H1 (cell line): ENCODE results near the gene COLEC12. TPM values are rescaled to one million over a fixed set of nuclear protein-coding genes. Genes with fewer than 3 reads are reported as not detected.

Source experiments
- CTCF ChIA-PET: fragments of 300-600 bp; sonication (Branson Sonifier 250); formaldehyde crosslinking; loops from one replicate; lab custom pipeline; 2021; ENCODE audit not compliant: partially characterized antibody; lab: Charles Lee
- POLR2A ChIA-PET: fragments of 300-600 bp; sonication (Branson Sonifier 250); formaldehyde crosslinking; loops from one replicate; lab custom pipeline; 2021; ENCODE audit warnings: inconsistent platforms; ENCODE audit not compliant: partially characterized antibody; lab: Charles Lee
- DNase-seq, 2 experiments: peaks; one replicate each; pipeline versions ENCODE4 v3.0.0 to v3.0.0-alpha.2; 2010 to 2022; ENCODE audit warnings: low spot score in 2 of 2, low read depth in 1 of 2, mixed read lengths in 1 of 2
- FAIRE-seq: peaks from 2 replicates; lab custom pipeline; 2011; peaks lifted over from hg19 to GRCh38; lab: Jason Lieb, UNC
- H2AFZ ChIP-seq: 2 replicates; pipeline ENCODE4 v1.8.1; 2012; ENCODE audit warnings: low read length, inconsistent platforms
- H2AK5ac ChIP-seq: 2 replicates; pipeline ENCODE4 v1.6.1; 2013; ENCODE audit warnings: low read depth, low read length
- H2BK120ac ChIP-seq: replicated peaks from 2 replicates; pipeline ENCODE3; 2013; ENCODE audit warnings: low read depth, low read length, inconsistent platforms
- H2BK12ac ChIP-seq: 2 replicates; pipeline ENCODE4 v1.6.1; 2013; ENCODE audit warnings: low read depth, low read length
- H2BK15ac ChIP-seq: 2 replicates; pipeline ENCODE4 v1.6.1; 2013; ENCODE audit warnings: low read length
- H2BK20ac ChIP-seq: 2 replicates; pipeline ENCODE4 v1.6.1; 2013; ENCODE audit warnings: low read length
- H2BK5ac ChIP-seq: 2 replicates; pipeline ENCODE4 v1.6.1; 2013; ENCODE audit warnings: low read depth, low read length
- H3K14ac ChIP-seq: 2 replicates; pipeline ENCODE4 v1.6.1; 2013; ENCODE audit warnings: inconsistent platforms; ENCODE audit not compliant: insufficient read length
- H3K18ac ChIP-seq: 2 replicates; pipeline ENCODE4 v1.6.1; 2013; ENCODE audit warnings: low read length; ENCODE audit errors: extremely low read depth
- H3K23ac ChIP-seq: 2 replicates; pipeline ENCODE4 v1.6.1; 2013; ENCODE audit warnings: inconsistent platforms; ENCODE audit not compliant: insufficient read length
- H3K23me2 ChIP-seq: 2 replicates; pipeline ENCODE4 v1.6.1; 2013; ENCODE audit warnings: low read depth, low read length
- H3K27ac ChIP-seq: 2 replicates; pipeline ENCODE4 v1.6.1; 2011; ENCODE audit warnings: low read depth, low read length, inconsistent platforms
- H3K27me3 ChIP-seq, 4 experiments: replicated peaks in 1 of 4; 1 replicate in 1 of 4; 2 replicates in 3 of 4; pipeline versions ENCODE4 v1.6.1 to v1.8.1; 2011 to 2013; ENCODE audit warnings: low read length in 3 of 4, mild to moderate bottlenecking in 3 of 4, inconsistent platforms in 2 of 4, mixed read lengths in 2 of 4, moderate library complexity in 1 of 4; ENCODE audit not compliant: control insufficient read depth in 3 of 4, insufficient read depth in 3 of 4; ENCODE audit errors: extremely low read depth in 1 of 4
- H3K36me3 ChIP-seq, 4 experiments: 2 replicates each; pipeline versions ENCODE4 v1.6.1 to v1.8.1; 2011 to 2013; ENCODE audit warnings: mild to moderate bottlenecking in 4 of 4, low read length in 3 of 4, moderate library complexity in 2 of 4, control low read depth in 1 of 4, inconsistent platforms in 1 of 4; ENCODE audit not compliant: insufficient read depth in 4 of 4, control insufficient read depth in 2 of 4
- H3K4ac ChIP-seq: replicated peaks from 2 replicates; pipeline ENCODE3; 2013; ENCODE audit warnings: low read length, low read depth, mixed read lengths, inconsistent platforms; ENCODE audit not compliant: insufficient read length
- H3K4me1 ChIP-seq, 4 experiments: replicated peaks in 1 of 4; 1 replicate in 1 of 4; 2 replicates in 3 of 4; pipeline versions ENCODE4 v1.6.1 to v1.8.1; 2011 to 2013; ENCODE audit warnings: low read length in 3 of 4, inconsistent platforms in 2 of 4, mixed read lengths in 1 of 4; ENCODE audit not compliant: insufficient read depth in 4 of 4, control insufficient read depth in 3 of 4
- H3K4me2 ChIP-seq, 2 experiments: 2 replicates each; pipeline versions ENCODE4 v1.6.1 to v1.8.1; 2011 to 2013; ENCODE audit warnings: low read depth in 2 of 2, low read length in 2 of 2, control low read depth in 1 of 2, inconsistent platforms in 1 of 2, mild to moderate bottlenecking in 1 of 2; ENCODE audit not compliant: insufficient read depth in 1 of 2
- H3K4me3 ChIP-seq, 4 experiments: fragments of 200-600, 300-600 bp in 1 of 4; sonication (generic), shearing (Covaris generic), sonication (Bioruptor Twin) in 1 of 4; 2 replicates each; pipeline versions ENCODE4 v1.5.1 to v1.8.1; 2011 to 2016; ENCODE audit warnings: low read length in 4 of 4, low read depth in 3 of 4, control low read depth in 2 of 4, inconsistent platforms in 2 of 4, mild to moderate bottlenecking in 2 of 4, mixed read lengths in 1 of 4, moderate library complexity in 1 of 4; ENCODE audit not compliant: insufficient read depth in 2 of 4; ENCODE audit errors: extremely low read depth in 1 of 4
- H3K56ac ChIP-seq: replicated peaks from 2 replicates; pipeline ENCODE3; 2013; ENCODE audit warnings: low read depth, mild to moderate bottlenecking, mixed read lengths, low read length, inconsistent platforms; ENCODE audit not compliant: insufficient read length
- H3K79me1 ChIP-seq: 2 replicates; pipeline ENCODE4 v1.6.1; 2013; ENCODE audit warnings: low read depth, low read length, control low read depth
- H3K79me2 ChIP-seq, 2 experiments: 2 replicates each; pipeline versions ENCODE4 v1.6.1 to v1.8.1; 2012 to 2013; ENCODE audit warnings: low read length in 2 of 2, mild to moderate bottlenecking in 2 of 2, inconsistent platforms in 1 of 2; ENCODE audit not compliant: insufficient read depth in 2 of 2, control insufficient read depth in 1 of 2
- H3K9ac ChIP-seq, 4 experiments: replicated peaks in 1 of 4; 1 replicate in 1 of 4; 2 replicates in 3 of 4; pipeline versions ENCODE4 v1.6.1 to v1.8.1; 2011 to 2013; ENCODE audit warnings: low read depth in 3 of 4, low read length in 3 of 4, control low read depth in 2 of 4, mild to moderate bottlenecking in 2 of 4, moderate library complexity in 2 of 4, inconsistent platforms in 1 of 4; ENCODE audit errors: extremely low read depth in 1 of 4
- H3K9me3 ChIP-seq, 2 experiments: 2 replicates each; pipeline versions ENCODE4 v1.6.1 to v1.8.1; 2012 to 2013; ENCODE audit warnings: mild to moderate bottlenecking in 2 of 2, moderate library complexity in 2 of 2, control low read depth in 1 of 2, inconsistent platforms in 1 of 2, low read depth in 1 of 2, low read length in 1 of 2, mixed read lengths in 1 of 2; ENCODE audit not compliant: insufficient read depth in 2 of 2
- H4K20me1 ChIP-seq, 2 experiments: replicated peaks in 1 of 2; 2 replicates each; pipeline versions ENCODE3 to v1.8.1; 2011 to 2013; ENCODE audit warnings: inconsistent platforms in 2 of 2, low read length in 2 of 2, mild to moderate bottlenecking in 1 of 2; ENCODE audit not compliant: insufficient read depth in 2 of 2, control insufficient read depth in 1 of 2
- H4K5ac ChIP-seq: 2 replicates; pipeline ENCODE4 v1.6.1; 2013; ENCODE audit warnings: low read length, low read depth, mixed read lengths, inconsistent platforms; ENCODE audit not compliant: insufficient read length
- H4K8ac ChIP-seq: 2 replicates; pipeline ENCODE4 v1.8.0; 2013; ENCODE audit warnings: mild to moderate bottlenecking, moderate library complexity, low read length, inconsistent platforms; ENCODE audit not compliant: insufficient read depth; ENCODE audit errors: extremely low read depth
- H4K91ac ChIP-seq: replicated peaks from 2 replicates; pipeline ENCODE3; 2013; ENCODE audit warnings: low read length, mixed read lengths, inconsistent platforms; ENCODE audit not compliant: insufficient read length
- ASH2L ChIP-seq: fragments of 200-600, 300-600 bp; sonication (generic); IDR thresholded peaks from one replicate; pipeline ENCODE4 v1.7.1; 2017; ENCODE audit warnings: low read length
- ATF2 ChIP-seq: IDR thresholded peaks from 2 replicates; pipeline ENCODE4 v1.6.1; 2012; ENCODE audit warnings: low read length, inconsistent platforms
- BCL11A ChIP-seq, 2 experiments: IDR thresholded peaks; one replicate each; pipeline ENCODE4 v1.6.1; 2011; ENCODE audit warnings: low read depth in 2 of 2, low read length in 2 of 2, mild to moderate bottlenecking in 2 of 2
- BRCA1 ChIP-seq: IDR thresholded peaks from 2 replicates; pipeline ENCODE4 v1.6.1; 2012; ENCODE audit warnings: low read depth, low read length, improper control_type of control experiment
- CEBPB ChIP-seq: IDR thresholded peaks from 2 replicates; pipeline ENCODE4 v1.6.1; 2012; ENCODE audit warnings: low read depth, low read length
- JUND ChIP-seq: IDR thresholded peaks from 2 replicates; pipeline ENCODE4 v1.6.1; 2011; ENCODE audit warnings: mild to moderate bottlenecking, improper control_type of control experiment, low read length
- RAD21 ChIP-seq, 2 experiments: IDR thresholded peaks in 1 of 2; conservative IDR thresholded peaks in 1 of 2; 2 replicates each; pipeline ENCODE4 v1.6.1; 2011; ENCODE audit warnings: low read depth in 2 of 2, low read length in 2 of 2, improper control_type of control experiment in 1 of 2, inconsistent platforms in 1 of 2, mild to moderate bottlenecking in 1 of 2, moderate library complexity in 1 of 2
- TAF7 ChIP-seq: optimal IDR thresholded peaks from 2 replicates; pipeline ENCODE3; 2011; ENCODE audit warnings: low read depth, mild to moderate bottlenecking, inconsistent platforms, low read length, moderate library complexity, borderline replicate concordance
- TEAD4 ChIP-seq: IDR thresholded peaks from 2 replicates; pipeline ENCODE4 v1.6.1; 2012; ENCODE audit warnings: low read depth, low read length, inconsistent platforms, mixed read lengths
- WGBS, 2 experiments: shearing (Covaris generic) in 1 of 2; methylation state at CpG; one replicate each; pipeline versions ENCODE4 v1.1.6 to v1.1.7; 2013 to 2015; ENCODE audit warnings: low lambda C conversion rate in 2 of 2, mixed read lengths in 2 of 2, inconsistent platforms in 1 of 2, low coverage in 1 of 2, missing lambda C conversion rate in 1 of 2; ENCODE audit not compliant: insufficient replicate concordance in 2 of 2, insufficient coverage in 1 of 2, insufficient read length in 1 of 2; ENCODE audit errors: extremely low coverage in 1 of 2, missing lambda C conversion rate in 1 of 2; 5-methylcytosine and 5-hydroxymethylcytosine counted together
- polyA plus RNA-seq, 7 experiments: library from polyadenylated mRNA; depleted of rRNA in 3 of 7; stranded (reverse) in 5 of 7; unstranded in 2 of 7; fragments of >200 nt in 5 of 7; fragments of 200-250 nt in 2 of 7; gene quantifications; 1 replicate in 5 of 7; 2 replicates in 1 of 7; 4 replicates in 1 of 7; pipeline versions ENCODE4 v1.2.1 to v1.2.3, GENCODE V29; 2011 to 2013; ENCODE audit warnings: missing spikeins in 2 of 7, mixed read lengths in 2 of 7
- total RNA-seq: library from RNA; stranded (reverse); fragmentation: NEBNext Ultra II Directional; extraction: Animal tissue kit (Norgen Biotek cat#: 25700); gene quantifications from 2 replicates; pipeline ENCODE4 v1.2.1, GENCODE V29; 2021

COLEC12 gene
- total and polyA plus RNA-seq, 2 of the 8 experiments (the other 6 are each of a cell fraction or from before 2014, with no cell fraction given), result 0.44 to 2.3 TPM

DNA sequence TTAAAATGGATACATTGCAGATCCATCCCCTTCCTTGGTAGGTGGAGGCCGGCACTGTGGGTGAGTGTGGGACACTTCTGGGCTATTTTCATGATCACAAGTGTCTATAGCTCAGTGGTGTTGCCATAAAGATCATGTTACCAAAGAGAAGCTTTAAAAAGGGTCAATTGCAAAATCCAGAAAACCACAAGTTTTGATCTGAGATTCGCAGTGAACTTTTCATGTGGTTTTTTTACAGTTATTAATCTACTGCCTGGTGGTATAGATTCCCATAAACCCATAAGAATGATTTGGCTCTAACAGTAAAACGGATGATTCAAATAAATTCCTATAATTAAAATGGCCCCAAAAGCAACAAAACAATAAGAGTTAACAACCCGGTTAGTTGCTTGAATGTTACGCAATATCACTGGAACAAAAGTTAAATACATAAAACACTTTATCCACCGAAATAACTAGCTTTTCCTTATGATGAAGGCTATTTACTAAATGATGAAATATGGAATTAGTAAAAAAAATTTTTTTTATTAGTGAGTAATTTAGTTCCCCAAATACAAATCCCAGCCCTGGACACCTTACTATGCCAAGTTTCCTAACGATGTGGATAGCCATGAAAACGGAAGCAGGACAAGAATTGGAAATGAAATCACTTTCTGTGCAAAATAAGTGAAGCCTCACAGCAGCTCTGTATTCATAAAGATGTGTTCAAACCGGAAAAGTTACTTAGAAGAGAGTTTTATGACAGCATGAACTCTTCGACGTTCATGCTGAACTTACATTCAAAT is 137.0 kb downstream of the COLEC12 start:
- Histone ChIP-seq H3K9ac (no peak overlapping the region), H4K8ac (no peak overlapping the region), H3K14ac (no peak overlapping the region), H4K5ac (no peak overlapping the region), H2BK15ac (no peak overlapping the region), H3K27me3 (no peaks in the 10 kb centered on the region), H3K56ac (no peak overlapping the region), H3K18ac (no peak overlapping the region), H3K23ac (no peak overlapping the region), H4K91ac (no peak overlapping the region), H3K4me3 (no peak overlapping the region), H3K79me1 (no peaks in the 10 kb centered on the region), H4K20me1 (no peaks in the 10 kb centered on the region), H3K23me2 (no peaks in the 10 kb centered on the region), H2AFZ (no peak overlapping the region), H3K27ac (no peak overlapping the region), H3K4me2 (no peak overlapping the region), H3K4ac (no peak overlapping the region), H3K79me2 (no peaks in the 10 kb centered on the region), H3K9me3 (no peaks in the 10 kb centered on the region), H2BK5ac (no peak overlapping the region), H2BK12ac (no peak overlapping the region), H3K36me3 (no peaks in the 10 kb centered on the region), H2BK20ac (no peak overlapping the region), H2AK5ac (no peak overlapping the region), H3K4me1 (peaks cover 5 to 19% (median 15%) of the 10 kb centered on the region in 4 experiments), H2BK120ac (no peak overlapping the region)
- ChIA-PET POLR2A (no interaction called here), CTCF (interaction anchor here (0.7 kb wide), 1 partner anchor 9 kb away, joined by 3 read pairs; no protein-coding TSS in a partner anchor)
- WGBS, 2 experiments, result 93% methylated on average over 11 of the region's 11 CpGs; no CpG with 5 or more reads in 1 of the 2 experiments
- FAIRE-seq, result no peak
- DNase-seq, result no peak
- peak; percentile 94 for TF ChIP-seq CEBPB
- no peak for TF ChIP-seq TAF7
- no peak for TF ChIP-seq BRCA1
- TF ChIP-seq RAD21 (IDR thresholded peaks at IDR 0.05 in 1 of 2, conservative IDR thresholded peaks at IDR 0.05 in 1 of 2; ENCODE audit: low read depth in 2 of 2, low read length in 2 of 2), result no peak
- no peak for TF ChIP-seq ATF2
- TF ChIP-seq JUND, result no peak
- TF ChIP-seq TEAD4, result no peak
- no peak for TF ChIP-seq BCL11A (IDR thresholded peaks at IDR 0.05; ENCODE audit: low read depth in 2 of 2, low read length in 2 of 2)
- TF ChIP-seq ASH2L, result no peak
